ENCODE results near the gene ABCA2.

The ABCA2 gene

DNA sequence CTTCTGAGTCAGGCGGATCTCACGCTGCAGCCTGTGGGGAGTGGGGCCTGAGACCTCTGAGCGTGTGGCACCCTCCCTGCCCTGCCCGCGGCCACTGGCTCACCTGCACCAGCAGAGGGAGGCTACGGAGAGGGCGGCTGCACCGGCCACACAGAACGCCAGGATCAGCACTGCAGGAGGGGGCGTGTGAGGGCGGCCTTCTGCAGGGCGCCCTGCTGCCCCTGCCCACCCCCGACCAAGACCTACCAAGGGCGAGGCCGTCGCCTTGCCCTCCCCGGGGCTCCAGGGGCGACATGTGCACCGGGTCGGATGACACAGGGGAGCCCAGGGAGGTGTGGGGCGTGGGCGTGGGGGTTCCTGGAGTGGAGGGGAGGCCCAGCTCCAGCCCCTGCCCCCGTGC, 12.5 kb upstream of the ABCA2 start:
- H3K9me2 ChIP-seq (replicated peaks; ENCODE audit: low read depth, low read length) = no peaks in the 10 kb centered on the region
- peaks cover 21% of the 10 kb centered on the region; the same call in 1 of the 2 replicates for H3K79me2 ChIP-seq (ENCODE audit: insufficient read depth, low read length)
- no peak overlapping the region for H3K4me2 ChIP-seq (ENCODE audit: low read depth, low read length, poor library complexity, severe bottlenecking)
- no peaks in the 10 kb centered on the region for H3K27me3 ChIP-seq (ENCODE audit: insufficient read depth, low read length, poor library complexity, severe bottlenecking)
- H3K9ac ChIP-seq (ENCODE audit: low read depth, low read length, poor library complexity, severe bottlenecking) = no peak overlapping the region
- H2AFZ ChIP-seq (ENCODE audit: low read length) = no peak overlapping the region
- H3K9me3 ChIP-seq (ENCODE audit: insufficient read depth, low read depth, low read length) = no peaks in the 10 kb centered on the region
- H3K4me1 ChIP-seq (ENCODE audit: insufficient read depth, low read length, poor library complexity, severe bottlenecking) = peaks cover 19% of the 10 kb centered on the region
- H3K4me3 ChIP-seq (ENCODE audit: low read length, poor library complexity, severe bottlenecking) = no peak overlapping the region
- no peak for TF ChIP-seq EZH2phosphoT487 (IDR thresholded peaks at IDR 0.05; ENCODE audit: borderline replicate concordance)
- TF ChIP-seq, protein P1, sequence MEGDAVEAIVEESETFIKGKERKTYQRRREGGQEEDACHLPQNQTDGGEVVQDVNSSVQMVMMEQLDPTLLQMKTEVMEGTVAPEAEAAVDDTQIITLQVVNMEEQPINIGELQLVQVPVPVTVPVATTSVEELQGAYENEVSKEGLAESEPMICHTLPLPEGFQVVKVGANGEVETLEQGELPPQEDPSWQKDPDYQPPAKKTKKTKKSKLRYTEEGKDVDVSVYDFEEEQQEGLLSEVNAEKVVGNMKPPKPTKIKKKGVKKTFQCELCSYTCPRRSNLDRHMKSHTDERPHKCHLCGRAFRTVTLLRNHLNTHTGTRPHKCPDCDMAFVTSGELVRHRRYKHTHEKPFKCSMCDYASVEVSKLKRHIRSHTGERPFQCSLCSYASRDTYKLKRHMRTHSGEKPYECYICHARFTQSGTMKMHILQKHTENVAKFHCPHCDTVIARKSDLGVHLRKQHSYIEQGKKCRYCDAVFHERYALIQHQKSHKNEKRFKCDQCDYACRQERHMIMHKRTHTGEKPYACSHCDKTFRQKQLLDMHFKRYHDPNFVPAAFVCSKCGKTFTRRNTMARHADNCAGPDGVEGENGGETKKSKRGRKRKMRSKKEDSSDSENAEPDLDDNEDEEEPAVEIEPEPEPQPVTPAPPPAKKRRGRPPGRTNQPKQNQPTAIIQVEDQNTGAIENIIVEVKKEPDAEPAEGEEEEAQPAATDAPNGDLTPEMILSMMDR (conservative IDR thresholded peaks at IDR 0.05; ENCODE audit: low read length) = no peak
- H3K36me3 ChIP-seq (ENCODE audit: insufficient read depth, low read length) = no peaks in the 10 kb centered on the region
- H3F3A ChIP-seq (ENCODE audit: low read depth) = no peaks in the 10 kb centered on the region
- H4K20me1 ChIP-seq (ENCODE audit: insufficient read depth, low read length, poor library complexity, severe bottlenecking) = peaks cover 23% of the 10 kb centered on the region

DNA sequence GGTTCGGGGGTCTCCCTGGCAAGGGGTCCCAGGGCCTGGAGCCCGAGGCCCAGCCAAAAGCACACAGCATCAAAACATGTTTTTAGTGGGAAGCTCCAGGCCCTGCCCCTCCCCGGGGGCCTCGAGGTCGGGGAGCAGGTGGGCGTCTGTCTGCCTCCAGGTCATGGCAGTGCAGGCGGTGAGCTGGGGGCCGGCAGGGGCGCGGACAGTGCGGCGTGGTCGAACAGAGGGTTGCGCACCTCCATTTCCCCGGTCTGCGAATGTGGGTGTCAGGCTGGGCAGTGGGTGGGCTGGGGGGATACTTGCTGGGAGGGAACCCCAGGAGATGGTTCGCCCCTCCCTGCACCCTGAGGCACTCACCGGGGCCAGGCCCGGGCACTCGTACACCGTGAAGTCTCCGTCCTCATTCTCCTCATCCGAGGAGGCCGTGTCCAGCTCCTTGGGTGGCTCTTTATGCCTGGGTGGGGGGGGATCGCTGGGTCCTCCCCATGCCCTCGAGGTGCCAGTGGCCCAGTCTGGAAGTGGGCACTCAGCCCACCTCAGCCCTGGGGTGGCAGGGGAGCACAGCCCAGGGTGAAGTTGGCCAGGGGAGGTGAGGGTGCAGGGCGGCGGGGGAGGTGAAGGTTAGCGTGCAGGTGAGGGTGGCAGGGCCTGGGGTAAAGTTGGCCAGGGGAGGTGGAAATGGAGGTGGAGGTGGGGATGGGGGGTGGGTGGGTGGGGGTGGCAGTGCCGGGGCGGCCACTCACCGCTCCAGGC, 11.8 kb upstream of the ABCA2 start:
- Histone ChIP-seq H2AFZ (ENCODE audit: low read length) (no peak overlapping the region), H3K9me3 (ENCODE audit: insufficient read depth, low read depth, low read length) (no peaks in the 10 kb centered on the region), H3F3A (ENCODE audit: low read depth) (no peaks in the 10 kb centered on the region), H3K4me2 (ENCODE audit: low read depth, low read length, poor library complexity, severe bottlenecking) (no peak overlapping the region), H3K79me2 (ENCODE audit: insufficient read depth, low read length) (peaks cover 14% of the 10 kb centered on the region; the same call in 1 of the 2 replicates), H3K36me3 (ENCODE audit: insufficient read depth, low read length) (no peaks in the 10 kb centered on the region), H3K9me2 (replicated peaks; ENCODE audit: low read depth, low read length) (no peaks in the 10 kb centered on the region), H3K27me3 (ENCODE audit: insufficient read depth, low read length, poor library complexity, severe bottlenecking) (no peaks in the 10 kb centered on the region), H4K20me1 (ENCODE audit: insufficient read depth, low read length, poor library complexity, severe bottlenecking) (peaks cover 17% of the 10 kb centered on the region), H3K4me1 (ENCODE audit: insufficient read depth, low read length, poor library complexity, severe bottlenecking) (peaks cover 18% of the 10 kb centered on the region), H3K9ac (ENCODE audit: low read depth, low read length, poor library complexity, severe bottlenecking) (no peak overlapping the region), H3K4me3 (ENCODE audit: low read length, poor library complexity, severe bottlenecking) (no peak overlapping the region)
- TF ChIP-seq, protein P1 (conservative IDR thresholded peaks at IDR 0.05; ENCODE audit: low read length) = no peak
- TF ChIP-seq EZH2phosphoT487 (IDR thresholded peaks at IDR 0.05; ENCODE audit: borderline replicate concordance) = no peak

DNA sequence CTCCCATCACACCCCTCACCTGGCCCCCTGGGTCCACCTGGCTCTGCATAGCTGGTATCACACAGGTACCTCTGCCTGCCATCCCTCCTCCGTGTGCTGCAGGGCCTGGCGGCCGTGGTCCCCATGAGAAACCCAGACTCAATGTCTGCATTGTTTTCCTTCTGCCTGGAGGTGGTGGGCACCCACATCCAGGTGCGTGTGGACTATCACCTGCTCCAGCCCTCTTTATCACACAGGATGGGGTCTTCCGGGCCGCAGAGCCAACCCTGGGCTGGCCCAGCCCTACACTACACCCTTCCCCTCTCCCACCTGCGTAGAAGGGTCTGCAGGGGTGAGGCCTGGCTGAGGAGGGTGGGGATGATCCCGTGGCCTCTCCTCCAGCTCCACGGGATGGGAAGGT, 10.9 kb upstream of the ABCA2 start:
- Histone ChIP-seq H3K36me3 (ENCODE audit: insufficient read depth, low read length) (no peaks in the 10 kb centered on the region), H3K79me2 (ENCODE audit: insufficient read depth, low read length) (peaks cover 7% of the 10 kb centered on the region; the same call in 1 of the 2 replicates), H3F3A (ENCODE audit: low read depth) (0 out of 2 replicates have a peak, but pooled peaks cover under 1% of the 10 kb centered on the region), H3K9ac (ENCODE audit: low read depth, low read length, poor library complexity, severe bottlenecking) (no peak overlapping the region), H3K9me2 (replicated peaks; ENCODE audit: low read depth, low read length) (no peaks in the 10 kb centered on the region), H3K4me2 (ENCODE audit: low read depth, low read length, poor library complexity, severe bottlenecking) (no peak overlapping the region), H3K9me3 (ENCODE audit: insufficient read depth, low read depth, low read length) (no peaks in the 10 kb centered on the region), H2AFZ (ENCODE audit: low read length) (no peak overlapping the region), H4K20me1 (ENCODE audit: insufficient read depth, low read length, poor library complexity, severe bottlenecking) (peaks cover 8% of the 10 kb centered on the region), H3K27me3 (ENCODE audit: insufficient read depth, low read length, poor library complexity, severe bottlenecking) (no peaks in the 10 kb centered on the region), H3K4me1 (ENCODE audit: insufficient read depth, low read length, poor library complexity, severe bottlenecking) (peaks cover 14% of the 10 kb centered on the region), H3K4me3 (ENCODE audit: low read length, poor library complexity, severe bottlenecking) (no peak overlapping the region)
- TF ChIP-seq, protein P1 (conservative IDR thresholded peaks at IDR 0.05; ENCODE audit: low read length) = no peak
- TF ChIP-seq EZH2phosphoT487 (IDR thresholded peaks at IDR 0.05; ENCODE audit: borderline replicate concordance) = no peak
